Osteoblast (primary cell): ENCODE data around the gene C1QL2. TPM values are rescaled to one million over a fixed set of nuclear protein-coding genes. Genes with fewer than 3 reads are reported as not detected.

Source experiments
- DNase-seq: peaks from one replicate; pipeline ENCODE4 v3.0.0; 2011; ENCODE audit warnings: low spot score, mixed read lengths; ENCODE audit not compliant: insufficient read length; ENCODE audit errors: missing footprints
- H2AFZ ChIP-seq: 2 replicates; pipeline ENCODE4 v1.6.0; 2011; ENCODE audit warnings: mild to moderate bottlenecking, low read length
- H3K27ac ChIP-seq: 2 replicates; pipeline ENCODE4 v1.5.1; 2011; ENCODE audit warnings: mild to moderate bottlenecking, low read depth, low read length, moderate library complexity
- H3K27me3 ChIP-seq: 2 replicates; pipeline ENCODE4 v1.6.0; 2012; ENCODE audit warnings: mild to moderate bottlenecking, control low read depth, inconsistent platforms, low read length, moderate library complexity; ENCODE audit not compliant: insufficient read depth
- H3K36me3 ChIP-seq: 2 replicates; pipeline ENCODE4 v1.5.1; 2011; ENCODE audit warnings: mild to moderate bottlenecking, low read length, control low read depth, moderate library complexity; ENCODE audit not compliant: insufficient read depth
- H3K4me1 ChIP-seq: 2 replicates; pipeline ENCODE4 v1.5.1; 2011; ENCODE audit warnings: mild to moderate bottlenecking, low read length, control low read depth, moderate library complexity; ENCODE audit not compliant: insufficient read depth
- H3K4me2 ChIP-seq: 2 replicates; pipeline ENCODE4 v1.6.0; 2011; ENCODE audit warnings: mild to moderate bottlenecking, low read length; ENCODE audit not compliant: insufficient read depth
- H3K4me3 ChIP-seq: fragments of 200-600 bp; sonication (generic); 3 replicates; pipeline ENCODE4 v1.5.1; 2012; ENCODE audit warnings: mild to moderate bottlenecking, low read length, inconsistent platforms; ENCODE audit not compliant: insufficient read depth
- H3K79me2 ChIP-seq: 2 replicates; pipeline ENCODE4 v1.6.0; 2012; ENCODE audit warnings: mild to moderate bottlenecking, low read length, control low read depth, inconsistent platforms; ENCODE audit not compliant: insufficient read depth
- H3K9me3 ChIP-seq: 2 replicates; pipeline ENCODE4 v1.5.1; 2011; ENCODE audit warnings: low read depth, low read length, control low read depth
- H4K20me1 ChIP-seq: 2 replicates; pipeline ENCODE4 v1.6.0; 2012; ENCODE audit warnings: mild to moderate bottlenecking, low read length, control low read depth; ENCODE audit not compliant: insufficient read depth
- total RNA-seq: library from RNA; depleted of rRNA; stranded (reverse); fragments of >200 nt; gene quantifications from 2 replicates; pipeline ENCODE4 v1.2.3, GENCODE V29; 2012
- TF ChIP-seq, protein P1 (sequence below): IDR thresholded peaks from 2 replicates; pipeline ENCODE4 v1.5.1; 2011; ENCODE audit warnings: mild to moderate bottlenecking, low read depth, low read length, moderate library complexity; ENCODE audit errors: extremely low read depth

Gene C1QL2
- total RNA-seq, 1 donor = not detected

DNA sequence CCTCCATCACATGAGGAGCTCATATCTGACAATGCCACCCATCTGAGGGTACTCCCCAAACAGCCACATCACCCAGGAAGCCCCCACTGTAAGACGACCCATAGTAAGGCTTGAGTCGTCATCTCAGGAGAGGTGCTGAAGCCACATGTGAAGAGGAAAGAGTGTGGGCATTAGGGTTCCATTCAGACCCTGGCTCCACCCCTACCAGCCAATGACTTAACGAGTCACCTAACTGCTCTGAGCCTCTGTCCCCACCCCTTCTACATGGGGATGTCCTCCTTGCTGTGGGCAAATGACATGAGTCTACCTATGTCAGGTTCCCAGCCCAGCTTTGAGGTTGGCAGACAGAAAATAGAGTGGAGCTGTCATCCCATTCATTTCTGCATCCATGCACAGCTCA is 46.3 kb downstream of the C1QL2 start:
- Histone ChIP-seq H3K9me3 (peaks cover 3% of the 10 kb centered on the region), H3K27me3 (no peaks in the 10 kb centered on the region), H3K4me1 (no peaks in the 10 kb centered on the region), H3K79me2 (no peaks in the 10 kb centered on the region), H3K36me3 (no peaks in the 10 kb centered on the region), H3K4me3 (no peak overlapping the region), H3K4me2 (no peak overlapping the region), H3K27ac (no peak overlapping the region), H4K20me1 (no peaks in the 10 kb centered on the region), H2AFZ (no peak overlapping the region)
- DNase-seq = no peak
- TF ChIP-seq, protein P1, sequence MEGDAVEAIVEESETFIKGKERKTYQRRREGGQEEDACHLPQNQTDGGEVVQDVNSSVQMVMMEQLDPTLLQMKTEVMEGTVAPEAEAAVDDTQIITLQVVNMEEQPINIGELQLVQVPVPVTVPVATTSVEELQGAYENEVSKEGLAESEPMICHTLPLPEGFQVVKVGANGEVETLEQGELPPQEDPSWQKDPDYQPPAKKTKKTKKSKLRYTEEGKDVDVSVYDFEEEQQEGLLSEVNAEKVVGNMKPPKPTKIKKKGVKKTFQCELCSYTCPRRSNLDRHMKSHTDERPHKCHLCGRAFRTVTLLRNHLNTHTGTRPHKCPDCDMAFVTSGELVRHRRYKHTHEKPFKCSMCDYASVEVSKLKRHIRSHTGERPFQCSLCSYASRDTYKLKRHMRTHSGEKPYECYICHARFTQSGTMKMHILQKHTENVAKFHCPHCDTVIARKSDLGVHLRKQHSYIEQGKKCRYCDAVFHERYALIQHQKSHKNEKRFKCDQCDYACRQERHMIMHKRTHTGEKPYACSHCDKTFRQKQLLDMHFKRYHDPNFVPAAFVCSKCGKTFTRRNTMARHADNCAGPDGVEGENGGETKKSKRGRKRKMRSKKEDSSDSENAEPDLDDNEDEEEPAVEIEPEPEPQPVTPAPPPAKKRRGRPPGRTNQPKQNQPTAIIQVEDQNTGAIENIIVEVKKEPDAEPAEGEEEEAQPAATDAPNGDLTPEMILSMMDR = no peak

DNA sequence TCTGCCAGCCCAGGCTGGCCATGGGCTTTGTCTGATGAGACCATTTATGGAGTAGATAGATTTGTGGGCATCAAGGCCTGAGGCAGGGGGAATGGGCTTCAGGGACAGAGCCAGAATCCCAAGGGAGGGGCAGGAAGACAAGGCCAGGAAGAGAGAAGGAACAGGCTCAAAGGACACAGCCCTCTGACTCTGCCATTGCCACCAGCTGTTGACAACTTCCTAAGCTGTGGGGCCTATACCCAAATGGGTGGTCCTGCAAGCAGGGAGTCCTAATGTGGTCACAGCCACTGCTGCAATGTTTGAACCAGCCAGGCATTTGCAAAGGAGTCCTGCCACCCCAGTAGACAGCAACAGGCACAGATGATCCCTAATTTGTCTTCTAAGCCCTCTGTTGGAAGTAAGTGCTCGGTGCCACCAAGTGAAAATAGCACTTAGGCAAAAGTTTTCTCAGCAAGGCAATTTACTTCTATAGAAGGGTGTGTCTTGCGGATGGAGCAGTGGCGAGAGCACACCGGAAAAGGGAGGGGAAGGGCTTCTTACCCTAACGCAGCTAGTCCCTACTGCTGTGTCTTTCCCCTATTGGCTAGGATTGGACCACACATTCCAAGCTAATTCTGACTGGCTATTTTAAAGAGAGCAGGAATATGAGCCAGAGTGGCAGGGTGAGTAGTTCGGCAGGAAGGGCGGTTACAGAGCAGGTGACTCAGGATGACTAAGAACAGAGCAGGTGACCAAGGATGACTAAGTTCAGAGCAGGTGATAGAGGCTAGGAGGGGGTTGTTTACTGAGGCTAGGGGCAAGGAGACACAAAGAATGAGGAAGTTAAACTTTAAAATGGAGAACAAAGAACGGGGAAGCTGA is 47.2 kb downstream of the C1QL2 start:
- H4K20me1 ChIP-seq = no peaks in the 10 kb centered on the region

DNA sequence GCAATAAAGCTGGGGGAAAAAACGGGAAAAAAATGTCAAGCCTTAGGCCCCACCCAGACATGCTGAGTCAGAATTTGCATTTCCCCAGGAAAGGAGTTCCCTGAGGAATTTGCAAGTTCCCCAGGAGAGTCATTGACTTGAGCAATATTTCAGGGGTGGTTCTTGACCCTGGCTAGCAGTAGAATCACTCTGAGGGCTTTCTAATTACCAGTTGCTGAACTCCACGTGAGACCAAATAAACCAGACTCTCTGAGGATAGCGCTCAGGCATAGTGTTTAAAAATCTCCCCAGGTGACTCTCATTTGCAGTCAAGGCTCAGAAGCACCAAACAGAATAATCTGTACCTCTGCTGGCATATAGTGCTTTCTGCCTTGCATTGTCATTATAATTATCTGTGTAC is 48.7 kb downstream of the C1QL2 start:
- Histone ChIP-seq H3K36me3 (no peaks in the 10 kb centered on the region), H4K20me1 (no peaks in the 10 kb centered on the region), H3K9me3 (peaks cover 3% of the 10 kb centered on the region), H3K27ac (no peak overlapping the region), H3K4me1 (no peaks in the 10 kb centered on the region), H3K4me3 (no peak overlapping the region), H3K79me2 (no peaks in the 10 kb centered on the region), H3K27me3 (no peaks in the 10 kb centered on the region), H3K4me2 (no peak overlapping the region), H2AFZ (no peak overlapping the region)
- DNase-seq = no peak
- TF ChIP-seq, protein P1 = no peak

More for the DNA sequence above, 47.2 kb downstream of the C1QL2 start:
- Histone ChIP-seq H3K4me1 (no peaks in the 10 kb centered on the region), H3K27ac (no peak overlapping the region), H3K9me3 (peaks cover 3% of the 10 kb centered on the region), H3K4me2 (no peak overlapping the region), H3K27me3 (no peaks in the 10 kb centered on the region), H3K79me2 (no peaks in the 10 kb centered on the region), H2AFZ (no peak overlapping the region), H3K4me3 (no peak overlapping the region), H3K36me3 (no peaks in the 10 kb centered on the region)
- TF ChIP-seq, protein P1 = no peak
- DNase-seq = no peak

DNA sequence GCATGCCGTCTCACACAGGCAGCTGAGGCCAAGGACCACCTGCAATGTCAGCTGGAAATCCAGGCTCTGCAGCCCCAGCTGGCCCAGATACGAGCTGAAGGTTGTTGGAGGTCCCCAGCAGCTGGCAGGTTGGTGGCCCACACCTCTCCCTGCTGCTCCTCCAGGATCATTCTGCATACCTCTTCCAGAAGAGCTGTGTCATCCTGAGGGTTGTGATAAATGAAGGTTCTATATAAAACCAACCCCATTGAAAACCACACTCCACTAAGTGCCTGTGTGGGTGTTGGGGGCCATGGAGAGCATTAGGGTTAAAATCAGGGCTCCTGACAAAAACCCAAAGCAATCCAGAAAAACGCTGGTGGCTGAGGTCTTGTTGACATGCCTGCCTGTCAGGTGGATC is 50.4 kb downstream of the C1QL2 start:
- Histone ChIP-seq H3K79me2 (no peaks in the 10 kb centered on the region), H3K27me3 (no peaks in the 10 kb centered on the region), H3K36me3 (no peaks in the 10 kb centered on the region), H3K27ac (no peak overlapping the region), H2AFZ (no peak overlapping the region), H3K4me3 (no peak overlapping the region), H3K9me3 (peaks cover 3% of the 10 kb centered on the region), H3K4me1 (no peaks in the 10 kb centered on the region), H3K4me2 (no peak overlapping the region), H4K20me1 (no peaks in the 10 kb centered on the region)
- DNase-seq = no peak
- TF ChIP-seq, protein P1 = no peak
